SU-DHL-6 (cell line): ENCODE measurements around the gene PUDP.

ENCODE experiments used
- CTCF ChIP-seq: fragments of 200-600 bp; sonication (generic); IDR thresholded peaks from one replicate; pipeline ENCODE4 v1.5.1; 2017; ENCODE audit warnings: antibody characterized with exemption, mild to moderate bottlenecking, low read length, moderate library complexity; ENCODE audit not compliant: insufficient read depth, poor library complexity, severe bottlenecking
- EZH2phosphoT487 ChIP-seq: fragments of 200-600 bp; sonication (generic), shearing (Covaris generic); conservative IDR thresholded peaks from 2 replicates; pipeline ENCODE4 v1.6.1; 2018; ENCODE audit warnings: mild to moderate bottlenecking, antibody characterized with exemption, low read length, moderate library complexity, mixed read lengths

DNA sequence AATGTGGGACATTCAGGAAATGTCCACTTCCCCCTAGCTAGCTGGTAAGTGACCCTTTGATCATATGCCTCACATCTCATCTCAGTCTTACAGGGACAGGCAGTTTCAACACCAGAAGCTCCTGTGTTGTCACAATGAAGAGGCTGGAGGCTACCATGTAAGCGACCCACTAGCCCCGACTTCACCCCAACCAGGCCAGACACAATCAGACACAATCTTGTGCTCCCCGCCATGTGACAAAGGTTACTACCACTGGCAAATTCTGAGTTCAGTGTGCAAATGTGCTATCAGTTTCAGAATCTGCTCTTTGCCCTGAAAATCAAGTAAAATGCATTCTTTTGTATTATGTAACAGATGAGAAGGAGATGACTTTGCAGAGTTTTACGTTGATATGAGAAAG lies 57.3 kb downstream of the PUDP start:
- TF ChIP-seq CTCF (no peak), EZH2phosphoT487 (no peak)
